Measurements from ENCODE around the gene ZNF689. TPM values are rescaled to one million over a fixed set of nuclear protein-coding genes. Genes with fewer than 3 reads are reported as not detected.

The ZNF689 gene
- total RNA-seq, 6 experiments from 2014 or later, result 3.9 to 5.8 (median 4.4) TPM

GRCh38 chr16:30553393-30553899, 56.7 kb downstream of the ZNF689 start:
- H3K4me3 ChIP-seq, result no peak overlapping the region
- peaks cover 0 to 7% (median 0%) of the 10 kb centered on the region in 4 donors for H3K4me1 ChIP-seq
- 86% methylated on average over 2 of the region's 2 CpGs for WGBS (ENCODE audit: insufficient coverage, low coverage, low lambda C conversion rate, missing lambda C conversion rate)
- no peak overlapping the region for H3K27ac ChIP-seq
- DNase-seq, result no peak
- H3K9me3 ChIP-seq, result no peaks in the 10 kb centered on the region
- H3K36me3 ChIP-seq, result peaks cover 0 to 13% (median 4%) of the 10 kb centered on the region in 4 donors
- no peaks in the 10 kb centered on the region for H3K27me3 ChIP-seq
- TF ChIP-seq POLR2A (IDR thresholded peaks at IDR 0.05), result no peak
- no peak for TF ChIP-seq CTCF (IDR thresholded peaks at IDR 0.05)
- intact Hi-C loops (cut with DNase I), result no loop called here
- no peak for ATAC-seq

DNA sequence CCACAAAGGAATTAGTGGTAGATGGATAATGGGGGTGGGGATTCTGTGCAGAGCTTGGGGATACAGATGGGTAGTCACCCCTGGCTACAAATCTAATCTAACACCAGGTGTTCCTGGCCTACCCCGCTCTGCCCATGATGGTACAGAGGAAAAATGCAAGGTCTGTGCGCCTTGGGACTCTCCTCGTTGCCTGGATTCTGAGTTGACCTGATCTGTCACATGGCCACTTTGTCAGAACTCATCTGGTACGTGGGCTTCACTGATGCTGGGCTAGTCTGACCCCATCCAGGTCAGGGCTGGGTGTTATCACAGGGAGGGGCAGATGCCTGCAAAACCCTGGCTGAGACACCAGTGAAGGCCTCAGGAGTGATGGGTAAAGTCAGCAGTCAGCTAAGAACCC, 57.2 kb downstream of the ZNF689 start:
- H3K4me3 ChIP-seq, result no peak overlapping the region
- no peak overlapping the region for H3K27ac ChIP-seq
- TF ChIP-seq CTCF (IDR thresholded peaks at IDR 0.05), result no peak
- TF ChIP-seq POLR2A (IDR thresholded peaks at IDR 0.05), result no peak
- no peaks in the 10 kb centered on the region for H3K9me3 ChIP-seq
- intact Hi-C loops (cut with DNase I), result no loop called here
- H3K36me3 ChIP-seq, result peaks cover 0 to 13% (median 4%) of the 10 kb centered on the region in 4 donors
- H3K4me1 ChIP-seq, result peaks cover 0 to 7% (median 0%) of the 10 kb centered on the region in 4 donors
- 100% methylated on average over 1 of the region's 4 CpGs for whole genome bisulfite sequencing (ENCODE audit: insufficient coverage, low coverage, low lambda C conversion rate, missing lambda C conversion rate)
- DNase-seq, result no peak
- H3K27me3 ChIP-seq, result no peaks in the 10 kb centered on the region
- no peak for ATAC-seq

Small RNAs within 50 kb of the gene (small RNA-seq; reads per million reads assigned to genes)
- gene AC093249.1 (0 reads per million in 2 experiments), gene AC093249.4 (0 reads per million in 2 experiments)

Other genes with a start within 250 kb of the ZNF689 start
- 10 to 100 TPM in 3 of 6 experiments, 1 to 10 TPM in 3; 7.9 to 12.3 (median 10.6) TPM for gene TBC1D10B, start 239.9 kb downstream of the ZNF689 start, total RNA-seq
- gene MYL11, start 235.6 kb downstream of the ZNF689 start, total RNA-seq, result 1 to 10 TPM in 1 of 6 experiments, not detected in 5; 1.4 TPM
- 1 to 10 TPM in 3 of 6 experiments, under 1 TPM in 3; 0.12 to 1.7 (median 0.93) TPM for gene SEPTIN1, start 227.8 kb downstream of the ZNF689 start, total RNA-seq
- gene ZNF48, start 215.0 kb downstream of the ZNF689 start, total RNA-seq, result 1 to 10 TPM; 2.9 to 4.3 (median 3.9) TPM
- gene ZNF771, start 202.8 kb downstream of the ZNF689 start, total RNA-seq, result 10 to 100 TPM in 3 of 6 experiments, 1 to 10 TPM in 3; 3.9 to 11.3 (median 9.6) TPM
- gene DCTPP1, start 180.4 kb downstream of the ZNF689 start, total RNA-seq, result 10 to 100 TPM; 10.0 to 17.9 (median 13.9) TPM
- gene SEPHS2, start 164.5 kb downstream of the ZNF689 start, total RNA-seq, result 100 to 1,000 TPM; 157 to 228 (median 205) TPM
- gene ITGAL, start 137.6 kb downstream of the ZNF689 start, total RNA-seq, result 10 to 100 TPM in 4 of 6 experiments, 1 to 10 TPM in 2; 7.3 to 12.4 (median 10.2) TPM
- gene ZNF768, start 83.8 kb downstream of the ZNF689 start, total RNA-seq, result 10 to 100 TPM; 14.7 to 21.2 (median 18.8) TPM
- gene ZNF747, start 75.5 kb downstream of the ZNF689 start, total RNA-seq, result 1 to 10 TPM; 5.3 to 9.7 (median 6.4) TPM
- 1 to 10 TPM; 3.2 to 6.5 (median 4.8) TPM for gene ZNF764, start 52.0 kb downstream of the ZNF689 start, total RNA-seq
- gene ZNF688, start 38.7 kb downstream of the ZNF689 start, total RNA-seq, result 10 to 100 TPM in 1 of 6 experiments, 1 to 10 TPM in 5; 4.0 to 11.5 (median 6.5) TPM
- gene ZNF785, start 24.7 kb downstream of the ZNF689 start, total RNA-seq, result 1 to 10 TPM; 2.4 to 6.5 (median 5.6) TPM
- 10 to 100 TPM; 12.8 to 23.0 (median 17.6) TPM for gene PRR14, start 40.6 kb upstream of the ZNF689 start, total RNA-seq
- gene FBRS, start 48.0 kb upstream of the ZNF689 start, total RNA-seq, result 10 to 100 TPM; 13.0 to 26.2 (median 20.9) TPM
- 10 to 100 TPM; 12.1 to 31.3 (median 22.6) TPM for gene SRCAP, start 88.8 kb upstream of the ZNF689 start, total RNA-seq
- gene PHKG2, start 138.0 kb upstream of the ZNF689 start, total RNA-seq, result 10 to 100 TPM; 17.1 to 22.1 (median 18.4) TPM
- gene CFAP119, start 151.7 kb upstream of the ZNF689 start, total RNA-seq, result 1 to 10 TPM in 1 of 6 experiments, under 1 TPM in 4, not detected in 1; 0.19 to 1.8 (median 0.29) TPM
- gene RNF40, start 151.9 kb upstream of the ZNF689 start, total RNA-seq, result 10 to 100 TPM; 34.3 to 56.8 (median 46.7) TPM
- 1 to 10 TPM; 3.7 to 4.8 (median 4.3) TPM for gene ZNF629, start 176.8 kb upstream of the ZNF689 start, total RNA-seq